ENCODE results near the gene CPNE4.
A peak's percentile ranks its signal among the peaks of the same experiment; 100 is the strongest.

The CPNE4 gene

DNA sequence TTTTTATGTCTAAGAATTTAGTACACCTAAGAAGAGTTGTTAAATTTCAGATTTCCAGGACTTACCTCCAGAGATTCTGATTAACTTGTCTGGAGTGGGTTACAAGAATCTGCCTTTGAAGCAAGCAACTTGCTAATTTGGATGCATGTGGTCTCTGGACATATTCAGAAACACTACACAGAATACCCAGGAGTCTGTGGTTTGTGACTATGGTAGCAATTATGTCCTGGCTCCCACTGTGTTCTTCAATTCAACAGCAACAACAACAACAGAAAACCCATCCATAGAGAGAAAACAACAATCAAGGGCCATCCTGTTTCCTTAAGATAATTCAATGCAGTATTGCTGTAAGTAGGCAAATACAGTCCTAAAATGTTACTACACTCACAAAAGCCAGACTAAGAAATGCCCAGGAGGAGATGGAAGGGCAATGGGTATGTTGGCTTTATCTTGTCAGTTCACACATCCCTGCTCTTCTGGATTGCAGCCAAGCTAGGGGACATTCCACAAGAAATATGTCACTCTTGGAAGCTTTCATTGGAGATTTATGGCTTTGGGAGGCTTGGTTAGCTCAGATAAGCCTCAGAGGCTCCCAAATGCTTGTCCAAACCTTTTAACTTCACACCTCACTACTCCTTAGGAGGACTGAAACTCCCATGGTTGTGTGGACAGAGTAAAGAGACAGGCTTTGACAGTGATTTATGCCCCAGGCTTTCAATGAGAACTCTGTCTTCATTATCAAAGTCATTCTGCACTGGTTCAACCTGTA lies 432.6 kb downstream of the CPNE4 start:
- in situ Hi-C loops (cut with HindIII; ENCODE audit: low sequenced_read_pairs) = no loop called here
- TF ChIP-seq, protein P1, sequence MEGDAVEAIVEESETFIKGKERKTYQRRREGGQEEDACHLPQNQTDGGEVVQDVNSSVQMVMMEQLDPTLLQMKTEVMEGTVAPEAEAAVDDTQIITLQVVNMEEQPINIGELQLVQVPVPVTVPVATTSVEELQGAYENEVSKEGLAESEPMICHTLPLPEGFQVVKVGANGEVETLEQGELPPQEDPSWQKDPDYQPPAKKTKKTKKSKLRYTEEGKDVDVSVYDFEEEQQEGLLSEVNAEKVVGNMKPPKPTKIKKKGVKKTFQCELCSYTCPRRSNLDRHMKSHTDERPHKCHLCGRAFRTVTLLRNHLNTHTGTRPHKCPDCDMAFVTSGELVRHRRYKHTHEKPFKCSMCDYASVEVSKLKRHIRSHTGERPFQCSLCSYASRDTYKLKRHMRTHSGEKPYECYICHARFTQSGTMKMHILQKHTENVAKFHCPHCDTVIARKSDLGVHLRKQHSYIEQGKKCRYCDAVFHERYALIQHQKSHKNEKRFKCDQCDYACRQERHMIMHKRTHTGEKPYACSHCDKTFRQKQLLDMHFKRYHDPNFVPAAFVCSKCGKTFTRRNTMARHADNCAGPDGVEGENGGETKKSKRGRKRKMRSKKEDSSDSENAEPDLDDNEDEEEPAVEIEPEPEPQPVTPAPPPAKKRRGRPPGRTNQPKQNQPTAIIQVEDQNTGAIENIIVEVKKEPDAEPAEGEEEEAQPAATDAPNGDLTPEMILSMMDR (IDR thresholded peaks at IDR 0.05; ENCODE audit: low read depth, low read length, missing control alignments) = no peak
- DNase-seq (ENCODE audit: low read depth) = no peak
- no peak overlapping the region for H3K4me3 ChIP-seq (ENCODE audit: low read depth, low read length)

DNA sequence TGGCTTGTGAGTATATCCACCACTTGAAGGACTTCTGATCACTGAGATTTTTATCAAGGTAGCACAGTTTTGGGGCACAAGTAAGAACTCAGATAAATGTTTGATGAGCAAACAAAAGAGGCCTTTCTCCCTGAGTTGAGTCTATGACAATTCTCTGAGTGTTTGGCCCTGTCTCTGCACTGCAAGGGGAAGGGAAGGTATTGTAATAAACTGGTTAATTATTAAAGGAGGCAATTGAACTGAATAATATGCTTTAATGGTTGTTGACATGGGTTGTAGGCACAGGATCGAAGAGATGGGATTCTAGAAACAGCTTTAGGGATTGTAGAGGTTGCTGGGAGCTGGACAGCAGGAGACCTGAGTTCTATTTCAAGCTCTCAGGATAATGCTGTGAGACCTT lies 437.0 kb downstream of the CPNE4 start:
- no peak overlapping the region for H3K4me3 ChIP-seq (ENCODE audit: low read depth, low read length)
- in situ Hi-C loops (cut with HindIII; ENCODE audit: low sequenced_read_pairs) = no loop called here
- DNase-seq (ENCODE audit: low read depth) = no peak
- TF ChIP-seq, protein P1 (IDR thresholded peaks at IDR 0.05; ENCODE audit: low read depth, low read length, missing control alignments) = no peak

DNA sequence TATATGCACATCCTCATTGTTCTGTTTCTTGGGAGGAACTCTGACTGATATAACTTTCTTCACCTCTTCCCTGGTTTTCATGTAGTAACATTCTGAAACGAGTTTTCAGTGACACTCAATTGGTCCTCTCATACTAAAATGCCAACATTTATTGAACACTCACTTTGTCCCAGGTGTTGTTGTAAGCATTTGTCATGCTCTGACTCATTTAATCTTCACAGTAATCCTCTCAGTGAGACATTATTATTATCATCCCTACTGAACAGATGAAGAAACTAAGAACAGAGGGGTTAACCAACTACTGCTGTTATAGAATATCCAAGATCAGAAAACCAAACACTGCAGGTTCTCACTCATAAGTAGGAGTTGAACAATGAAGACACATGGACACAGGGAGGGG lies 437.9 kb downstream of the CPNE4 start:
- TF ChIP-seq, protein P1 (IDR thresholded peaks at IDR 0.05; ENCODE audit: low read depth, low read length, missing control alignments) = no peak
- DNase-seq (ENCODE audit: low read depth) = no peak
- no peak overlapping the region for H3K4me3 ChIP-seq (ENCODE audit: low read depth, low read length)
- in situ Hi-C loops (cut with HindIII; ENCODE audit: low sequenced_read_pairs) = no loop called here

DNA sequence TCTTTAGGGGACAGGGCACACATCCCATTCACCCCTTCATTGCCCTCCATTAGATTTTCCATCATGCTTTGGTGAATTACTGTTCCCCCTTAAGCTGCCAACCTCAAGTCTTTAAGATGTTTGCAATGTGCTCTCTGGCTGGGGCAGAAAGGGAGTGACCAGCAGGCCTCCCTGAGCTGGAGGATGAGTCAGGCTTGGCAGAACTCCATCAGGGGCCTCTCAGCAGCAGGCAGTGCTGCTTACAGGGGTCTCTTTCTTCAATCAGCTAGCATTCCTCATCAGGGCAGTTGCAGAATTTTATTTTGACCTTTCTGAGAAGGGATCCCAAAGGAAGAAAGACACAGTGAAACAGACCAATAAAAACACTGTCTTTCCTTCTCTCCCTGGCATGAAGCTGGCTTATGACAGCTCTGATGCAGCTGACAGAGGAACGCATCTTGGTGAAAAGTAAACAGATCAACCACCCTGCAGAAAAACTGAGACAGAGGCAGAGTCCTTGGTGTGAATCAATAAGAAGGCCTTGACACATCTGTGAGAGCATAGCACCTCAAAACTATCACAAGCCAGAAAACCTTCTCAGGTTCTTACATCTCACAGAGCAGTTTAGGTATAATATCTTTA lies 443.3 kb downstream of the CPNE4 start:
- TF ChIP-seq, protein P1 (IDR thresholded peaks at IDR 0.05; ENCODE audit: low read depth, low read length, missing control alignments) = no peak
- in situ Hi-C loops (cut with HindIII; ENCODE audit: low sequenced_read_pairs) = no loop called here
- H3K4me3 ChIP-seq (ENCODE audit: low read depth, low read length) = no peak overlapping the region
- peak; percentile 38 for DNase-seq (ENCODE audit: low read depth)

DNA sequence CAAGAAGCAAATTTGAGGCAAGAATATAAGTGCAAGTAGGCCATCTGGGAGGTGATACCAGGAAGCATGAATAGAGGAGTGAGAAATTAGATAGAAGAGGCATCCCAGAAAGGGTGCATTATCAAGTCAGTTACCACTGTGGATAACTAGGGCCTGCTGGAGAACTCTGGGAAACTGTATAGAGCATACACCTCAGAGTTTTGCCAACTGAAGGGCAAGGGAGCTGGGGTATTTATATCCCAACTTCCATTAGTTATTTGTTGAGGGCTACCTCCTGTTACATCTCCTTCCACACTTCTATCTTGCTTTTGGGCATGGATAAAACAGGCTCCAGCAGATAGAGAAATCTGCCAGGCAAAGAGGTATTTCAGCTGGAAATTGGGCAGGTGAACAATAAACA lies 448.5 kb downstream of the CPNE4 start:
- in situ Hi-C loops (cut with HindIII; ENCODE audit: low sequenced_read_pairs) = no loop called here
- no peak overlapping the region for H3K4me3 ChIP-seq (ENCODE audit: low read depth, low read length)
- DNase-seq (ENCODE audit: low read depth) = no peak
- TF ChIP-seq, protein P1 (IDR thresholded peaks at IDR 0.05; ENCODE audit: low read depth, low read length, missing control alignments) = no peak

DNA sequence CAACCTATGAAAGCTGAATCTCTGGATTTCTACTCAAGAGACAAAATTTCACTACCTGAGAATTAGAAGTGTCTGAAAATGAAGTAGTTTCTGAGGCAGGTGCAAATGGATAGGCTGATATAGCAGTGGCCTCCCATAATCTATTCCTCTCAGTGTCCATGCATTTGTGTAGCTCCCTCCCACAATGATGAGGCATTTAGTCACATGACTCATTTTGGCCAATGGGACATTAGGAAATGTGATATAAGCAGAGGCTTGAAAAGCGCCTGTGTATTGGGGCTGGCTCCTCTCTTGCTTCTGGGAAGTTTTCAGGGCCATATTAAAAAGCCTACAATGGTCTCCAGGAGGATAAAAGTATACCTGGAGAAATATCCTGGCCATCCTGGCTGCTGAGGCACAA lies 452.4 kb downstream of the CPNE4 start:
- no peak for DNase-seq (ENCODE audit: low read depth)
- no peak overlapping the region for H3K4me3 ChIP-seq (ENCODE audit: low read depth, low read length)
- in situ Hi-C loops (cut with HindIII; ENCODE audit: low sequenced_read_pairs) = no loop called here
- TF ChIP-seq, protein P1 (IDR thresholded peaks at IDR 0.05; ENCODE audit: low read depth, low read length, missing control alignments) = no peak
